AG04450 (cell line): Measurements from ENCODE around the gene MOG. TPM values are rescaled to one million over a fixed set of nuclear protein-coding genes. Genes with fewer than 3 reads are reported as not detected.

ENCODE experiments used
- CTCF ChIA-PET: fragments of 300-600, 350-600 bp; formaldehyde crosslinking; extraction: SDS; loops from one replicate; lab custom pipeline; 2022; ENCODE audit warnings: antibody characterized with exemption, inconsistent platforms; lab: Charles Lee
- POLR2A ChIA-PET: fragments of 350-600 bp; formaldehyde crosslinking; extraction: SDS; loops from one replicate; lab custom pipeline; 2021; ENCODE audit warnings: antibody characterized with exemption, inconsistent platforms; lab: Yijun Ruan, JAX
- DNase-seq: peaks from one replicate; pipeline ENCODE4 v3.0.0-alpha.2; 2011; ENCODE audit warnings: low read depth, low spot score
- H3K27ac ChIP-seq: one replicate; pipeline ENCODE4 v1.5.1; 2012; ENCODE audit warnings: low read depth, low read length, control low read depth
- H3K27me3 ChIP-seq: one replicate; pipeline ENCODE4 v1.6.0; 2012; ENCODE audit warnings: low read length; ENCODE audit not compliant: control insufficient read depth, insufficient read depth
- H3K4me3 ChIP-seq: 2 replicates; pipeline ENCODE4 v1.5.1; 2011; ENCODE audit warnings: mild to moderate bottlenecking, low read depth, low read length, control low read depth
- H3K9me3 ChIP-seq: 2 replicates; pipeline ENCODE4 v1.5.1; 2012; ENCODE audit warnings: low read length; ENCODE audit not compliant: control insufficient read depth, insufficient read depth
- CTCF ChIP-seq: IDR thresholded peaks from 2 replicates; pipeline ENCODE4 v1.5.1; 2011; ENCODE audit warnings: low read depth, low read length, control low read depth, inconsistent platforms
- polyA plus RNA-seq: library from polyadenylated mRNA; depleted of rRNA; stranded (reverse); fragments of >200 nt; gene quantifications from 2 replicates; pipeline ENCODE4 v1.2.3, GENCODE V29; 2011

Gene MOG
- polyA plus RNA-seq, 1 experiment: not detected

- no peak overlapping the region for H3K4me3 ChIP-seq
- no peak overlapping the region for H3K27ac ChIP-seq
- CTCF ChIA-PET: interaction anchor here (1.1 to 3.1 kb wide), 3 partner anchors 8 to 46 kb away, joined by 4 to 39 read pairs (median 15); no protein-coding TSS in a partner anchor
- H3K9me3 ChIP-seq: peaks cover 5% of the 10 kb centered on the region; the same call in 1 of the 2 replicates
- TF ChIP-seq CTCF: no peak
- POLR2A ChIA-PET: no interaction called here
- no peaks in the 10 kb centered on the region for H3K27me3 ChIP-seq
- DNase-seq: no peak
Observed at GRCh38 chr6:29694637-29695036, 37.7 kb downstream of the MOG start.

- ChIA-PET CTCF (interaction anchor here (0.6 to 3.1 kb wide), 10 partner anchors 9 to 640 kb away, joined by 3 to 39 read pairs (median 4); no protein-coding TSS in a partner anchor), POLR2A (no interaction called here)
- peak; percentile 51 for TF ChIP-seq CTCF
Observed at GRCh38 chr6:29696147-29697125, 39.5 kb downstream of the MOG start.

GRCh38 chr6:29702519-29703103, 45.7 kb downstream of the MOG start:
- Histone ChIP-seq H3K9me3 (no peaks in the 10 kb centered on the region), H3K4me3 (no peak overlapping the region), H3K27ac (no peak overlapping the region), H3K27me3 (peaks cover 8% of the 10 kb centered on the region)
- no peak for DNase-seq
- TF ChIP-seq CTCF: peak; percentile 63
- CTCF ChIA-PET: interaction anchor here (0.5 to 1.4 kb wide), 9 partner anchors 9 to 311 kb away, joined by 3 to 8 read pairs (median 4); no protein-coding TSS in a partner anchor
- POLR2A ChIA-PET: no interaction called here

More at GRCh38 chr6:29696147-29697125, 39.5 kb downstream of the MOG start:
- DNase-seq: no peak
- Histone ChIP-seq H3K27ac (no peak overlapping the region), H3K27me3 (no peaks in the 10 kb centered on the region), H3K4me3 (no peak overlapping the region), H3K9me3 (peaks cover 5% of the 10 kb centered on the region; the same call in 1 of the 2 replicates)

- peak; percentile 15 for DNase-seq
- CTCF ChIA-PET: interaction anchor here (0.6 to 2.5 kb wide), 10 partner anchors 10 to 328 kb away, joined by 3 to 20 read pairs (median 3); no protein-coding TSS in a partner anchor
- TF ChIP-seq CTCF: peak; percentile 66
- Histone ChIP-seq H3K27me3 (peaks cover 11% of the 10 kb centered on the region), H3K4me3 (no peak overlapping the region), H3K9me3 (no peaks in the 10 kb centered on the region), H3K27ac (no peak overlapping the region)
- POLR2A ChIA-PET: no interaction called here
Observed at GRCh38 chr6:29705389-29706231, 48.7 kb downstream of the MOG start.
